DND-41 (cell line): ENCODE data around the gene NEURL3.

Experiments used
- ATAC-seq: fragments of 200-7000 bp; cut with Tn5 transposase; 3 replicates; pipeline ENCODE4 v1.9.1; 2021; ENCODE audit warnings: low read depth; ENCODE audit not compliant: insufficient read depth
- DNase-seq: peaks from one replicate; pipeline ENCODE4 v3.0.0-alpha.2; 2020
- H2AFZ ChIP-seq: 2 replicates; pipeline ENCODE4 v1.6.0; 2012; ENCODE audit warnings: low read depth, low read length
- H3K27ac ChIP-seq: 2 replicates; pipeline ENCODE4 v1.5.1; 2012; ENCODE audit warnings: low read length, inconsistent platforms
- H3K27me3 ChIP-seq: fragments of 200-600 bp; sonication (generic); 2 replicates; pipeline ENCODE4 v1.6.0; 2012; ENCODE audit warnings: low read length, mild to moderate bottlenecking, inconsistent platforms; ENCODE audit not compliant: insufficient read depth, poor library complexity
- H3K36me3 ChIP-seq: 2 replicates; pipeline ENCODE4 v1.5.1; 2012; ENCODE audit warnings: low read length, inconsistent platforms; ENCODE audit not compliant: insufficient read depth
- H3K4me1 ChIP-seq: 2 replicates; pipeline ENCODE4 v1.5.1; 2012; ENCODE audit warnings: mild to moderate bottlenecking, low read length; ENCODE audit not compliant: insufficient read depth
- H3K4me2 ChIP-seq: 2 replicates; pipeline ENCODE4 v1.6.0; 2012; ENCODE audit warnings: mild to moderate bottlenecking, moderate library complexity, low read length, inconsistent platforms; ENCODE audit not compliant: insufficient read depth
- H3K4me3 ChIP-seq, 2 experiments: fragments of 200-600 bp in 1 of 2; shearing (Covaris generic) in 1 of 2; 2 replicates each; pipeline ENCODE4 v1.5.1; 2012 to 2016; ENCODE audit warnings: inconsistent platforms in 2 of 2, low read length in 2 of 2, mild to moderate bottlenecking in 2 of 2, low read depth in 1 of 2, moderate library complexity in 1 of 2
- H3K79me2 ChIP-seq: 2 replicates; pipeline ENCODE4 v1.6.0; 2012; ENCODE audit warnings: low read length, inconsistent platforms; ENCODE audit not compliant: insufficient read depth
- H3K9ac ChIP-seq: 2 replicates; pipeline ENCODE4 v1.6.0; 2012; ENCODE audit warnings: low read depth, mild to moderate bottlenecking, inconsistent platforms, low read length, moderate library complexity
- H3K9me3 ChIP-seq: 2 replicates; pipeline ENCODE4 v1.5.1; 2012; ENCODE audit warnings: low read length, moderate library complexity, mild to moderate bottlenecking, inconsistent platforms; ENCODE audit not compliant: insufficient read depth, severe bottlenecking
- H4K20me1 ChIP-seq: 2 replicates; pipeline ENCODE4 v1.6.0; 2012; ENCODE audit warnings: low read length; ENCODE audit not compliant: insufficient read depth
- EZH2 ChIP-seq: IDR thresholded peaks from 3 replicates; pipeline ENCODE4 v1.6.1; 2012; ENCODE audit warnings: borderline replicate concordance, low read depth, mild to moderate bottlenecking, moderate library complexity, low read length, inconsistent platforms; ENCODE audit not compliant: severe bottlenecking
- TF ChIP-seq, protein P1 (sequence below): IDR thresholded peaks from 2 replicates; pipeline ENCODE4 v1.5.1; 2012; ENCODE audit warnings: borderline replicate concordance, low read length, moderate library complexity, mild to moderate bottlenecking; ENCODE audit not compliant: poor library complexity, severe bottlenecking; ENCODE audit errors: extremely low read depth

The NEURL3 gene

DNA sequence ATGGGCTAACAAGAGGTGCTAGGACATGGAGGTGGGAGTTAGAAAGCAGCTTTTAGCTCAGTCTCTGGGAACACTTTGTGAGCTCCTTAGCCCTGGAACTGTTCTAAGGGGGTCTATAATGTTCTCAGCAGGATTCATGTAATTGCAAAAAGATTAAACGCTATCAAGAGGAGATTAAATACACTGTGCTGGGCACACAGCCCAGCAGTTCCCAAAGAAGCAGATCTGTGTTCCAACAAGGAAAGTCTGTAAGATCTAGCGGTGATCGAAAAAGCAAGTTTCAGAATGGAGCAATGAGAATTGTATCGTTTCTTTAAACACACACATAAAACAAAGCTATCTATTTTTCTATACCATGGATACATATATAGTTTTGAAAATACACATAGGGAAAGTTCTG is 29.0 kb upstream of the NEURL3 start:
- no peaks in the 10 kb centered on the region for H3K27me3 ChIP-seq
- peaks cover 49% of the 10 kb centered on the region for H3K4me1 ChIP-seq
- no peaks in the 10 kb centered on the region for H3K9me3 ChIP-seq
- no peak overlapping the region for H3K4me2 ChIP-seq
- no peak overlapping the region for H2AFZ ChIP-seq
- peaks cover 21% of the 10 kb centered on the region for H4K20me1 ChIP-seq
- H3K4me3 ChIP-seq: no peak overlapping the region
- no peak overlapping the region for H3K9ac ChIP-seq
- H3K36me3 ChIP-seq: no peaks in the 10 kb centered on the region
- DNase-seq (no peak), ATAC-seq (no peak)
- H3K79me2 ChIP-seq: peaks cover 14% of the 10 kb centered on the region
- H3K27ac ChIP-seq: no peak overlapping the region
- TF ChIP-seq, protein P1, sequence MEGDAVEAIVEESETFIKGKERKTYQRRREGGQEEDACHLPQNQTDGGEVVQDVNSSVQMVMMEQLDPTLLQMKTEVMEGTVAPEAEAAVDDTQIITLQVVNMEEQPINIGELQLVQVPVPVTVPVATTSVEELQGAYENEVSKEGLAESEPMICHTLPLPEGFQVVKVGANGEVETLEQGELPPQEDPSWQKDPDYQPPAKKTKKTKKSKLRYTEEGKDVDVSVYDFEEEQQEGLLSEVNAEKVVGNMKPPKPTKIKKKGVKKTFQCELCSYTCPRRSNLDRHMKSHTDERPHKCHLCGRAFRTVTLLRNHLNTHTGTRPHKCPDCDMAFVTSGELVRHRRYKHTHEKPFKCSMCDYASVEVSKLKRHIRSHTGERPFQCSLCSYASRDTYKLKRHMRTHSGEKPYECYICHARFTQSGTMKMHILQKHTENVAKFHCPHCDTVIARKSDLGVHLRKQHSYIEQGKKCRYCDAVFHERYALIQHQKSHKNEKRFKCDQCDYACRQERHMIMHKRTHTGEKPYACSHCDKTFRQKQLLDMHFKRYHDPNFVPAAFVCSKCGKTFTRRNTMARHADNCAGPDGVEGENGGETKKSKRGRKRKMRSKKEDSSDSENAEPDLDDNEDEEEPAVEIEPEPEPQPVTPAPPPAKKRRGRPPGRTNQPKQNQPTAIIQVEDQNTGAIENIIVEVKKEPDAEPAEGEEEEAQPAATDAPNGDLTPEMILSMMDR: no peak
- no peak for TF ChIP-seq EZH2

DNA sequence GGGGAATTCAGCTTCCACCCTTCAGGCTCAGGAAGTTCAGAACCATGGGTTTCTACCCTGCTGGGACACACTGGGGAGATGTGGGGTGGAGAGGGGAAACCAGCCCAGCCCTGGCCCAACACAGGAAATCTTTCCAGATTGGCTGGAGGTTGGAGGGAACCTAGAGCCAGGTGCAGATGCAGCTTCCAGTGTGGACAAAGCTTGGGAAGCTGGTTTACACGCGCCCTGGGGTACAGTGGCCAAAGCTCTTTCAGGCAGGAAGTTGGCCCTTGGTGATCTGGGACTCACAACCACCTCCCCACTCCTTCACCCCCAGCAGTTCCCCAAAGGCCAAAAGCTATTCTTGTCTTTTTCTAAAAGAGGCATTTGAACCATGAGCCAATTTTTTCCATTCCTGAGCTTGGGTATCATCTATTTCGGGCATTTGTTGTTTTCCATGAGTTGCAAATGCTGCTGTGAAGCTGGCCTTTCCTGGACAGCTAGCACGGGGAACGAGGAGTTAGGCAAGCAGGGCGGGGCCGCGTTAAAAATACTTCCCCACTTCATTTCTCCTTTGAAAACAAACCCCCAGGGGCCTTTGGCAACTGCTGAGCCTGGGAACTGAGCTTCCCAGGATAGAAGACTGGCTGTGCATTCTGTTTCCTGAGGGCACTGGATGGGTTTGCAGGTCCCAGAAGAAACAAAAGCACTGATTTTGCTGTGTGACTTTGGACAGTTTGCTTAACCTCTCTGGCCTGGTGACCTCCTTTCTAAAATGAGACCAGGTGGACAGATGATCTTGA is 28.3 kb upstream of the NEURL3 start:
- Histone ChIP-seq H2AFZ (no peak overlapping the region), H3K27me3 (no peaks in the 10 kb centered on the region), H4K20me1 (peaks cover 20% of the 10 kb centered on the region), H3K9me3 (no peaks in the 10 kb centered on the region), H3K79me2 (peaks cover 11% of the 10 kb centered on the region), H3K4me2 (no peak overlapping the region), H3K4me3 (no peak overlapping the region), H3K4me1 (peaks cover 45% of the 10 kb centered on the region), H3K9ac (no peak overlapping the region), H3K36me3 (no peaks in the 10 kb centered on the region), H3K27ac (no peak overlapping the region)
- DNase-seq (no peak), ATAC-seq (no peak)
- TF ChIP-seq, protein P1: no peak
- no peak for TF ChIP-seq EZH2

DNA sequence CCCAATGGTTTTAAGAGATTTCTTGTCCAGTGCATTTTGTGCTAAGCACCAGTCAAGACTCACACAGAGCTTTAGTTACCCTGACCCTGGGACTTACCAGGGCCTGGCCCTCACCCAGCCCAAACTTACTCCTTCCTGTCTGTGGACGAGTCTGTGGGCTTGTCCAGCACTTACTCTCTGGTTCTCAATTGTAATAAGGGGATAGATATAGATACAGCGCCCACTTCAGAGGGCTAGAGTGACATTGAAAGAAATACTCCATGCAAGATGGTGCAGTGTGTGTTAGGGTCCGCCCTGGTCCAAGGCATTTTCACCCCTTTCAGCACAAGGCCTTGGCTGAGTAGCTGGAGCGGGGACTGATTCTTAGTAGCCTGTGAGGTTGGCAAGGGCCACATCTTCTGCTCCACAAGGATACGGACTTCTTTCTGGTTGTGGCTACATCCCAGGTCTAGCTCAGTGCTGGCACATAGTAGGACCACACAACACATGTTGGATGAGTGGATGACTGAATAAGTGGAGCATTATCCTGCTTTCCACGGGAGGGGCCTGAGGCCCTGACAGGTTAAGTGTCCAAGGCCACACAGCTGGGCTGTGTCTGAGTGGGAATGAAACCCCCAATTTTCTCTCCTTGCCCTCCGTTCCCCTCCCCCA is 27.6 kb upstream of the NEURL3 start:
- peak overlapping the region; percentile 37 for H3K27ac ChIP-seq
- peak overlapping the region in 1 of 2 experiments; percentile 52; a peak in 2 of 4 replicates for H3K4me3 ChIP-seq
- H3K4me1 ChIP-seq: peaks cover 45% of the 10 kb centered on the region
- peaks cover 15% of the 10 kb centered on the region for H4K20me1 ChIP-seq
- peak overlapping the region; percentile 78 for H3K4me2 ChIP-seq
- H2AFZ ChIP-seq: peak overlapping the region; percentile 23
- DNase-seq (no peak), ATAC-seq (no peak)
- TF ChIP-seq, protein P1: no peak
- no peak for TF ChIP-seq EZH2
- H3K9ac ChIP-seq: peak overlapping the region; percentile 17; the same call in 1 of the 2 replicates
- H3K27me3 ChIP-seq: peaks cover 4% of the 10 kb centered on the region
- H3K9me3 ChIP-seq: no peaks in the 10 kb centered on the region
- peaks cover 6% of the 10 kb centered on the region for H3K79me2 ChIP-seq
- H3K36me3 ChIP-seq: no peaks in the 10 kb centered on the region
